CD4-positive, alpha-beta memory T cell (primary cell): ENCODE results near the gene LTO1. TPM values are rescaled to one million over a fixed set of nuclear protein-coding genes. Genes with fewer than 3 reads are reported as not detected.
"Not testable (repeated sequence)": the region's sequence is repeated elsewhere in the genome, so short reads cannot be mapped to it uniquely, and the experiment has no call there.

Experiments used
- CTCF ChIA-PET: fragments of 350-600 bp; sonication (Branson Sonifier 250); formaldehyde crosslinking; loops from one replicate; lab custom pipeline; 2021; ENCODE audit warnings: inconsistent platforms; ENCODE audit not compliant: partially characterized antibody; lab: Charles Lee
- POLR2A ChIA-PET: fragments of 350-600 bp; sonication (Branson Sonifier 250); formaldehyde crosslinking; loops from one replicate; lab custom pipeline; 2021; ENCODE audit not compliant: partially characterized antibody; lab: Charles Lee
- DNase-seq, 5 donors: peaks; one replicate each; pipeline versions ENCODE4 v3.0.0 to v3.0.0-alpha.2; 2020 to 2022; ENCODE audit warnings: mixed read lengths in 1 of 5
- H3K27ac ChIP-seq: one replicate; pipeline ENCODE4 v1.7.0; 2013; ENCODE audit warnings: low read depth, low read length
- H3K27me3 ChIP-seq: 2 replicates; pipeline ENCODE4 v1.7.0; 2013; ENCODE audit warnings: mild to moderate bottlenecking, low read length, moderate library complexity; ENCODE audit not compliant: insufficient read depth
- H3K36me3 ChIP-seq: 2 replicates; pipeline ENCODE4 v1.7.0; 2013; ENCODE audit warnings: mild to moderate bottlenecking, low read length, moderate library complexity; ENCODE audit not compliant: insufficient read depth
- H3K4me1 ChIP-seq: 2 replicates; pipeline ENCODE4 v1.7.0; 2013; ENCODE audit warnings: mild to moderate bottlenecking, low read length, moderate library complexity; ENCODE audit not compliant: insufficient read depth
- H3K4me3 ChIP-seq, 2 donors: one replicate each; pipeline ENCODE4 v1.7.0; 2013; ENCODE audit warnings: low read length in 2 of 2, mild to moderate bottlenecking in 1 of 2
- H3K9me3 ChIP-seq, 2 donors: one replicate each; pipeline ENCODE4 v1.7.0; 2013; ENCODE audit warnings: low read length in 2 of 2, control low read depth in 1 of 2; ENCODE audit not compliant: control insufficient read depth in 1 of 2
- H3K27ac Mint-ChIP-seq, 7 donors: one replicate each; pipeline ENCODE4 v1.8.0; 2020 to 2021; ENCODE audit warnings: mixed read lengths in 7 of 7, mild to moderate bottlenecking in 6 of 7, inconsistent platforms in 3 of 7, moderate library complexity in 3 of 7
- H3K27me3 Mint-ChIP-seq, 2 donors: one replicate each; pipeline ENCODE4 v1.8.0; 2020 to 2021; ENCODE audit warnings: mixed read lengths in 2 of 2
- H3K36me3 Mint-ChIP-seq, 2 donors: one replicate each; pipeline ENCODE4 v1.8.0; 2020 to 2021; ENCODE audit warnings: mixed read lengths in 2 of 2, inconsistent platforms in 1 of 2, mild to moderate bottlenecking in 1 of 2
- H3K4me1 Mint-ChIP-seq, 4 donors: one replicate each; pipeline ENCODE4 v1.8.0; 2020 to 2021; ENCODE audit warnings: mixed read lengths in 4 of 4, mild to moderate bottlenecking in 1 of 4
- H3K4me3 Mint-ChIP-seq, 8 donors: one replicate each; pipeline ENCODE4 v1.8.0; 2020 to 2021; ENCODE audit warnings: mixed read lengths in 8 of 8, mild to moderate bottlenecking in 7 of 8, moderate library complexity in 6 of 8, inconsistent platforms in 3 of 8
- H3K9me3 Mint-ChIP-seq, 8 donors: one replicate each; pipeline ENCODE4 v1.8.0; 2020 to 2021; ENCODE audit warnings: mixed read lengths in 8 of 8, mild to moderate bottlenecking in 5 of 8, inconsistent platforms in 3 of 8, moderate library complexity in 1 of 8
- intact Hi-C: fragments of 100-400 bp; cut with micrococcal nuclease; formaldehyde crosslinking; loops from one replicate; pipeline ENCODE4 v1.15.1; 2023
- polyA plus RNA-seq, 2 donors: library from polyadenylated mRNA; unstranded; fragments of 300-500 nt; fragmentation: Illumina TruSeq; gene quantifications; one replicate each; pipeline ENCODE4 v1.2.3, GENCODE V29; 2021
- total RNA-seq, 2 experiments: library from RNA; stranded (reverse); gene quantifications; one replicate each; pipeline ENCODE4 v1.2.3, GENCODE V29; 2021

Gene LTO1
- total and polyA plus RNA-seq, 4 experiments from 2014 or later, result 13.3 to 63.0 (median 39.5) TPM

DNA sequence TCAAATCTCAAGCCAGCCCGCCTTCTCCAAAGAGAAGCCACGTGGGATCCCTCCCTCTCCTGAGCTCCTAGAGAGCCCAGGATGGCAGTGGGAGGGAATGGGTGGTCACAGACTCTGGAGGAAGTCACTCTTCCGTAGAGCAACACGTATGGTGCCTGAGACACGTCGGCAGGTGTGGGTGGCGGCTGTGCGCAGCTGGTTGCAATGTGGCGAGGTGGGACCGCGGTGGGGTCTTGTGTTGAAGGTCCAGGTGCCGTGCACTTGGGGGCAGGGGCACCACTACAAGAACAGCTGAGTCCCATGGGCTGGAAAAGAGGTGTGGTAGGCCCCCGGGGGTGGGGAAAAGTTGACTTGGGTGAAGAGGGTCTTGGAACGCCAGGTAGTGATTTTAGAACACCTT, 47.6 kb downstream of the LTO1 start:
- Mint-ChIP-seq H3K4me3 (no peak overlapping the region), H3K4me1 (no peaks in the 10 kb centered on the region), H3K9me3 (peaks cover 0 to 9% (median 5%) of the 10 kb centered on the region in 8 donors), H3K27ac (peak overlapping the region in 1 of 7 donors; percentile 29), H3K36me3 (no peaks in the 10 kb centered on the region), H3K27me3 (peaks cover 21 to 29% of the 10 kb centered on the region in 2 donors)
- Histone ChIP-seq H3K27me3 (peaks cover 3% of the 10 kb centered on the region), H3K36me3 (no peaks in the 10 kb centered on the region), H3K4me3 (no peak overlapping the region), H3K4me1 (no peaks in the 10 kb centered on the region), H3K9me3 (no peaks in the 10 kb centered on the region), H3K27ac (no peak overlapping the region)
- no peak for DNase-seq
- intact Hi-C loops, result no loop called here
- ChIA-PET CTCF (no interaction called here), POLR2A (no interaction called here)

DNA sequence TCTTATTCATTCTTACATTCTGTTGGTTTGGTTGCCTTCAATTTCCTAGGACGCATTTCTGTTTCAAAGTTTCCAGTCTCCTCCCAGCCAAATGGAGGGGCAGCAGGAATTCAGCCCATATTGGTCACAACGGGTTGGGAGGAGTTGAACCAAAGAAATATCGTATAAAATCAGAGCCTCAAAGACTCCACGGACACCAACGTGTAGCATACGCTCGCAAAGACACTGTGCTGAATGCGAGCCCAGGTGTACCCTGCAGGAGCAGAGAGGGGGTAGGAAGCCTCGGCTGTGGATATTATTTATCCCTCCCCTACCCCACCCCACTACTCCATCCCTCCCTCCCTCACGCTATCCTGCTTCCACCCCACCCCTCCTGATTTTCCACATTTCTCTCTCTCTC, 49.7 kb downstream of the LTO1 start:
- Mint-ChIP-seq H3K27me3 (peaks cover 19 to 29% of the 10 kb centered on the region in 2 donors), H3K4me1 (no peaks in the 10 kb centered on the region)
- CTCF ChIA-PET, result no interaction called here

GRCh38 chr11:69624293-69624692, 50.9 kb downstream of the LTO1 start:
- no peaks in the 10 kb centered on the region for H3K36me3 ChIP-seq
- no peak overlapping the region for H3K4me3 ChIP-seq
- peaks cover 0 to 8% (median 0%) of the 10 kb centered on the region in 8 donors for H3K9me3 Mint-ChIP-seq
- H3K27me3 ChIP-seq, result peaks cover 3% of the 10 kb centered on the region
- no peaks in the 10 kb centered on the region for H3K4me1 ChIP-seq
- ChIA-PET POLR2A (no interaction called here), CTCF (no interaction called here)
- H3K9me3 ChIP-seq, result no peaks in the 10 kb centered on the region
- H3K4me1 Mint-ChIP-seq, result no peaks in the 10 kb centered on the region
- H3K4me3 Mint-ChIP-seq, result no peak overlapping the region
- H3K36me3 Mint-ChIP-seq, result no peaks in the 10 kb centered on the region
- no peak overlapping the region for H3K27ac Mint-ChIP-seq
- no peak overlapping the region for H3K27ac ChIP-seq
- intact Hi-C loops, result no loop called here
- H3K27me3 Mint-ChIP-seq, result peaks cover 22 to 29% of the 10 kb centered on the region in 2 donors
- no peak for DNase-seq

More for the DNA sequence above, 49.7 kb downstream of the LTO1 start:
- no peak for DNase-seq
- Mint-ChIP-seq H3K9me3 (peaks cover 0 to 9% (median 4%) of the 10 kb centered on the region in 8 donors), H3K27ac (no peak overlapping the region), H3K4me3 (no peak overlapping the region), H3K36me3 (no peaks in the 10 kb centered on the region)
- Histone ChIP-seq H3K4me3 (no peak overlapping the region), H3K27ac (no peak overlapping the region), H3K36me3 (no peaks in the 10 kb centered on the region), H3K4me1 (no peaks in the 10 kb centered on the region), H3K27me3 (peaks cover 3% of the 10 kb centered on the region), H3K9me3 (no peaks in the 10 kb centered on the region)
- intact Hi-C loops, result no loop called here
- POLR2A ChIA-PET, result no interaction called here

DNA sequence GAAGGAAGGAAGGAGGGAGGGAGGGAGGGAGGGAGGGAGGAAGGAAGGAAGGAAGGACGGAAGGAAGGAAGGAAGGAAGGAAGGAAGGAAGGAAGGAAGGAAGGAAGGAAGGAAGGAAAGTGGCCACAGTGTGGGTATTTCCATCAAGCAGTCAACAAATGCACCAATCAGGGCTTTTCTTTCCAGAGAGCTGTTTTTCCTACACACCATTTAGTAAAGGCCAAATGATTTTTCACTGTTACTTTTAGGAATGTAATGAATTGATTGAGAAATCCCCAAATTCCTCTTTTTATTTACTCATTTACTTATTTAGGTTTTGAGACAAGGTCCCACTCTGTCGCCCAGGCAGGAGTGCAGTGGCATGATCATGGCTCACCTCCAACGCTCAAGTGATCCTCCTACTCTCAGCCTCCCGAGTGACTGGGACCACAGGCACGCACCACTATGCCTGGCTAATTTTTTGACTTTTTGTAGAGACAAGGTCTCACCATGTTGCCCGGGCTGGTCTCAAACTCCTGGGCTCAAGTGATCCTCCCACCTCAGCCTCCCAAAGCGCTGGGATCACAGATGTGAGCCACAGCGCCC, 53.0 kb downstream of the LTO1 start:
- CTCF ChIA-PET, intact Hi-C loops, H3K9me3 ChIP-seq, H3K27ac Mint-ChIP-seq, H3K4me3 ChIP-seq, H3K36me3 ChIP-seq, POLR2A ChIA-PET, H3K4me3 Mint-ChIP-seq, H3K4me1 Mint-ChIP-seq, DNase-seq, H3K36me3 Mint-ChIP-seq, H3K27me3 ChIP-seq, H3K27ac ChIP-seq, H3K4me1 ChIP-seq, H3K9me3 Mint-ChIP-seq: not testable (repeated sequence)
- peaks cover 19 to 31% of the 10 kb centered on the region in 2 donors for H3K27me3 Mint-ChIP-seq

GRCh38 chr11:69620683-69621290, 54.4 kb downstream of the LTO1 start:
- no peak overlapping the region for H3K27ac Mint-ChIP-seq
- no peaks in the 10 kb centered on the region for H3K9me3 ChIP-seq
- H3K4me3 Mint-ChIP-seq, result no peak overlapping the region
- no peaks in the 10 kb centered on the region for H3K9me3 Mint-ChIP-seq
- no peaks in the 10 kb centered on the region for H3K27me3 ChIP-seq
- H3K36me3 Mint-ChIP-seq, result no peaks in the 10 kb centered on the region
- H3K4me1 ChIP-seq, result no peaks in the 10 kb centered on the region
- H3K4me1 Mint-ChIP-seq, result no peaks in the 10 kb centered on the region
- no peak overlapping the region for H3K4me3 ChIP-seq
- H3K36me3 ChIP-seq, result no peaks in the 10 kb centered on the region
- intact Hi-C loops, result no loop called here
- POLR2A ChIA-PET, result no interaction called here
- no peak overlapping the region for H3K27ac ChIP-seq
- CTCF ChIA-PET, result interaction anchor here (0.7 kb wide), 1 partner anchor 334 kb away, joined by 3 read pairs; no protein-coding TSS in a partner anchor
- peaks cover 17 to 23% of the 10 kb centered on the region in 2 donors for H3K27me3 Mint-ChIP-seq
- DNase-seq, result no peak

GRCh38 chr11:69618237-69618636, 56.9 kb downstream of the LTO1 start:
- Histone ChIP-seq H3K36me3 (no peaks in the 10 kb centered on the region), H3K9me3 (no peaks in the 10 kb centered on the region), H3K27me3 (no peaks in the 10 kb centered on the region), H3K4me3 (no peak overlapping the region), H3K4me1 (no peaks in the 10 kb centered on the region), H3K27ac (no peak overlapping the region)
- no peaks in the 10 kb centered on the region for H3K4me1 Mint-ChIP-seq
- no peak for DNase-seq
- ChIA-PET CTCF (no interaction called here), POLR2A (no interaction called here)
- H3K36me3 Mint-ChIP-seq, result no peaks in the 10 kb centered on the region
- H3K27ac Mint-ChIP-seq, result no peak overlapping the region
- H3K27me3 Mint-ChIP-seq, result peaks cover 5 to 19% of the 10 kb centered on the region in 2 donors
- H3K9me3 Mint-ChIP-seq, result peaks cover 0 to 2% (median 0%) of the 10 kb centered on the region in 8 donors
- intact Hi-C loops, result no loop called here
- H3K4me3 Mint-ChIP-seq, result no peak overlapping the region

GRCh38 chr11:69617682-69618081, 57.5 kb downstream of the LTO1 start:
- POLR2A ChIA-PET, result no interaction called here
- Histone ChIP-seq H3K27ac (no peak overlapping the region), H3K4me3 (no peak overlapping the region), H3K27me3 (no peaks in the 10 kb centered on the region), H3K9me3 (no peaks in the 10 kb centered on the region), H3K4me1 (no peaks in the 10 kb centered on the region), H3K36me3 (no peaks in the 10 kb centered on the region)
- no peak for DNase-seq
- Mint-ChIP-seq H3K4me1 (no peaks in the 10 kb centered on the region), H3K9me3 (peaks cover 0 to 2% (median 0%) of the 10 kb centered on the region in 8 donors), H3K4me3 (no peak overlapping the region), H3K27ac (no peak overlapping the region), H3K27me3 (peaks cover 5 to 19% of the 10 kb centered on the region in 2 donors), H3K36me3 (no peaks in the 10 kb centered on the region)
- CTCF ChIA-PET, result no interaction called here
- intact Hi-C loops, result no loop called here
